Measurements from ENCODE around the gene LEPR.
"Not testable (repeated sequence)": the region's sequence is repeated elsewhere in the genome, so short reads cannot be mapped to it uniquely, and the experiment has no call there.

The LEPR gene, protein sequence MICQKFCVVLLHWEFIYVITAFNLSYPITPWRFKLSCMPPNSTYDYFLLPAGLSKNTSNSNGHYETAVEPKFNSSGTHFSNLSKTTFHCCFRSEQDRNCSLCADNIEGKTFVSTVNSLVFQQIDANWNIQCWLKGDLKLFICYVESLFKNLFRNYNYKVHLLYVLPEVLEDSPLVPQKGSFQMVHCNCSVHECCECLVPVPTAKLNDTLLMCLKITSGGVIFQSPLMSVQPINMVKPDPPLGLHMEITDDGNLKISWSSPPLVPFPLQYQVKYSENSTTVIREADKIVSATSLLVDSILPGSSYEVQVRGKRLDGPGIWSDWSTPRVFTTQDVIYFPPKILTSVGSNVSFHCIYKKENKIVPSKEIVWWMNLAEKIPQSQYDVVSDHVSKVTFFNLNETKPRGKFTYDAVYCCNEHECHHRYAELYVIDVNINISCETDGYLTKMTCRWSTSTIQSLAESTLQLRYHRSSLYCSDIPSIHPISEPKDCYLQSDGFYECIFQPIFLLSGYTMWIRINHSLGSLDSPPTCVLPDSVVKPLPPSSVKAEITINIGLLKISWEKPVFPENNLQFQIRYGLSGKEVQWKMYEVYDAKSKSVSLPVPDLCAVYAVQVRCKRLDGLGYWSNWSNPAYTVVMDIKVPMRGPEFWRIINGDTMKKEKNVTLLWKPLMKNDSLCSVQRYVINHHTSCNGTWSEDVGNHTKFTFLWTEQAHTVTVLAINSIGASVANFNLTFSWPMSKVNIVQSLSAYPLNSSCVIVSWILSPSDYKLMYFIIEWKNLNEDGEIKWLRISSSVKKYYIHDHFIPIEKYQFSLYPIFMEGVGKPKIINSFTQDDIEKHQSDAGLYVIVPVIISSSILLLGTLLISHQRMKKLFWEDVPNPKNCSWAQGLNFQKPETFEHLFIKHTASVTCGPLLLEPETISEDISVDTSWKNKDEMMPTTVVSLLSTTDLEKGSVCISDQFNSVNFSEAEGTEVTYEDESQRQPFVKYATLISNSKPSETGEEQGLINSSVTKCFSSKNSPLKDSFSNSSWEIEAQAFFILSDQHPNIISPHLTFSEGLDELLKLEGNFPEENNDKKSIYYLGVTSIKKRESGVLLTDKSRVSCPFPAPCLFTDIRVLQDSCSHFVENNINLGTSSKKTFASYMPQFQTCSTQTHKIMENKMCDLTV

DNA sequence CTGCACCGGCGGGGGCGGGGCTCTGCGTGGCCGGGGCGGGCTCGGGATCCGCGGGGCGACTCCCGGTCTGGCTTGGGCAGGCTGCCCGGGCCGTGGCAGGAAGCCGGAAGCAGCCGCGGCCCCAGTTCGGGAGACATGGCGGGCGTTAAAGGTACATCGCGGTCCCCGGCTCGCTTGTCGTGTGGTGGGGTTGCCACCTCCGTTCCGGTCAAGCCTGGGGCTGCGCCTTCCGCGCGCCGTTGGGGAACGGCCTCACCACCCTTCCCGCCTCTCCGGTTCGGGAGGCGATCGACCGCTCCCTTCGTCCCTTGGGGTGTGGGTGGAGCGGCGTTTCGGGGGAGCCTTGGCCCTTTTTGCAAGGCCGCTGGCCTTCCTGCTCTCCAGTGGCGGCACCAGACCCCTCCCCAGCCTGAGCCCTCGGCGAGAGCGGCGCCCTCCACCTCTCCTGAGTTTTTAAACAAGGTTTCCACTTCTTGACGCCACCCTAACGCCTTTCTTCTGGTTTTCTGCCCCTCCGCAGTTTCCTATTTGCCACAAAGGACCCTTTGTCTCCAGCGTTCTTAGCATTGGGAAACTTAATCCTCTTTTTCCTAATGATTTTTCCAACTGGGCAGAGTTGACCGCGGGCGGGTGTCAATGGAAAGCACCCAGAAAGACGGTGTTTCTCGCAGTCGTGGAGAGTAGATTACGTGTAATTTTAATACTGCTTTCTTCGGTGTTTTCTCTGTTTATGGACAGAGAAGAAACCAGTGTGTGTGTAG, at the start of gene LEPR, which contains the start of gene LEPROT:
Gene LEPR, plus strand, starts transcription at position 79 of the 761 bp plus-strand sequence. CDS start 144,898 bp downstream, outside the sequence.
Gene LEPROT, plus strand, starts transcription at position 79 of the 761 bp plus-strand sequence. Its CDS starts 57 bp downstream, at position 136.
- intact Hi-C loops (cut with micrococcal nuclease), result loop anchor here (2.0 to 10.0 kb wide), 5 partner anchors 186 to 2004 kb away; no protein-coding TSS in a partner anchor
- Mint-ChIP-seq H3K4me1 (ENCODE audit: low read depth) (peaks cover 20% of the 10 kb centered on the region), H3K36me3 (ENCODE audit: low read depth) (peaks cover 20% of the 10 kb centered on the region)

DNA sequence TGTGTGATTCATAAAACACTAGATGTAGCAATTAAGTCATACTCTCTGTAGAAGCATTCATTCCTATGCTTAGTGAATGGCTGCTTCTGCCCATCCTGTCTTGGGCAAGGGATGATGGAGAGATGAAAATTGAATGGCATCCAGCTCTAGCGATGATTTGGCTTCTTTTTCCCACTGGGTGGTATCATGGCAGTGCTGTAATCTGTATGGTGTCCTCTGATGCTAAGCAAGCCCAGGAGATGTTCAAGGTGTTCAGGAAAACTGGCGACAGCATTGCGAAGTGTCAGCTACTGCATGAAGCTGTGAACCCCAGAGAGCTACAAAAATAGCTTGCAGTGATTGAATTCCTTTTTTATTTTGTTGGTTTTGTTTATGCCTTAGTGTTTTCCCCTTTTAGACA, 48.9 kb upstream of the LEPR start:
- Mint-ChIP-seq H3K36me3 (ENCODE audit: low read depth) (no peaks in the 10 kb centered on the region), H3K4me3 (no peak overlapping the region), H3K4me1 (ENCODE audit: low read depth) (no peaks in the 10 kb centered on the region), H3K27ac (no peak overlapping the region), H3K9me3 (no peaks in the 10 kb centered on the region), H3K27me3 (no peaks in the 10 kb centered on the region)
- intact Hi-C loops (cut with micrococcal nuclease), result no loop called here

More for the DNA sequence above, at the start of gene LEPR, which contains the start of gene LEPROT:
- Mint-ChIP-seq H3K4me3 (no peak within 1 kb of the TSS), H3K9me3 (no peaks in the 10 kb centered on the region), H3K27ac (no peak within 1 kb of the TSS), H3K27me3 (no peaks in the 10 kb centered on the region)

DNA sequence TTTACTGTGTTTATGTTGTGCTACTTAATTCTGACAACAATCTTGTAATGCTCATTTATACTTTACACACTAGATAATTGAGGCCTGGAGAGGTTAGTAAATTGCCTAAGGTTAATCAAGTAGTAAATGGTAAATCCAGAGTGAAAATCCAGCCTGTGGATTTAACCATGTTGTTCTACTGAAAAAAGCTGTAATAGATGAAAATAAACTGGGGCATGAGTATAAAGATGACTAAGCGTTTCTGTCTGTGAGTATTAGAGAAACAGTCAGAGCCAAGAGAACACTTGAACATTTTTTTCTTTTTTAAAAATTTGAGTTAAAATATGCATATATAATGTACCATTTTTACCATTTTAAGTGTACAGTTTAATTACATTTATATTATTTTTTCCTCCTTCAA, 47.9 kb upstream of the LEPR start:
- intact Hi-C loops (cut with micrococcal nuclease), result no loop called here
- Mint-ChIP-seq H3K27me3 (no peaks in the 10 kb centered on the region), H3K4me1 (ENCODE audit: low read depth) (no peaks in the 10 kb centered on the region), H3K9me3 (no peaks in the 10 kb centered on the region), H3K4me3 (no peak overlapping the region), H3K27ac (no peak overlapping the region), H3K36me3 (ENCODE audit: low read depth) (no peaks in the 10 kb centered on the region)

DNA sequence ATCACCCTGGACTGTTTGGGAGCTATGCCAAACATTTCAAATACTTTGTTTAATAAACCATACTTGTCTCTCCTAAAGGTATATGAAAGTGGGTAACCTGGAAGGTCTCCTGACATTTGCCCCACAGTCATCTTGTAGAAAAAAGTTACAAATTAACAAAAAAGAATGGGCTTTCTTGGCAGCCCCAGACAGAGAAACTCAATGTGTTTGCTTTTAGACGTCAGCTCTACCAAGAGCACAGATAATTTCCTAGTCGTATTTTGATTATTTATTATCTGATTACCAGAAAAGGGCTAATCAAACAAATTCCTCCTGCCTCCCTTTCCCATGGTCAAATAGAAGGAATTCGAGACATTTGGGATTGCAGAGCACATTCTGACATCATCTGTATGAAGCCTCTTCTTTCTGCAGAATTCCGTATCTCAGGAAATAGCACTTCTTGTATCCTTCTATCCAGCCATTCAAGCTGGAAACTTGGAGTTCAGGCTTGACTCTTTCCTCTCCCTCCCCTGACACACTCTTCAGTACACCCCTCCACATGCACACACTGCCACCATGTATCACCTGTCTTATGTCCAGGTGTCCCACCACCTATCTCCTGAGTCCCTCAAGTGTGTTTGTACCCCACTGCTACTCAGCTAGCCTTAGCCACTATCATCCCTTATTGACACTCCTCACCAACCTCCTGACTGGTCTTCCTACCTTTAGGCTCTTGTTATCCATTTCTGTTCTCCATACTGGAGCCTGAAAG, 42.8 kb upstream of the LEPR start:
- Mint-ChIP-seq H3K27me3 (no peaks in the 10 kb centered on the region), H3K4me1 (ENCODE audit: low read depth) (no peaks in the 10 kb centered on the region), H3K9me3 (no peaks in the 10 kb centered on the region), H3K36me3 (ENCODE audit: low read depth) (no peaks in the 10 kb centered on the region), H3K27ac (no peak overlapping the region), H3K4me3 (no peak overlapping the region)
- intact Hi-C loops (cut with micrococcal nuclease), result no loop called here

DNA sequence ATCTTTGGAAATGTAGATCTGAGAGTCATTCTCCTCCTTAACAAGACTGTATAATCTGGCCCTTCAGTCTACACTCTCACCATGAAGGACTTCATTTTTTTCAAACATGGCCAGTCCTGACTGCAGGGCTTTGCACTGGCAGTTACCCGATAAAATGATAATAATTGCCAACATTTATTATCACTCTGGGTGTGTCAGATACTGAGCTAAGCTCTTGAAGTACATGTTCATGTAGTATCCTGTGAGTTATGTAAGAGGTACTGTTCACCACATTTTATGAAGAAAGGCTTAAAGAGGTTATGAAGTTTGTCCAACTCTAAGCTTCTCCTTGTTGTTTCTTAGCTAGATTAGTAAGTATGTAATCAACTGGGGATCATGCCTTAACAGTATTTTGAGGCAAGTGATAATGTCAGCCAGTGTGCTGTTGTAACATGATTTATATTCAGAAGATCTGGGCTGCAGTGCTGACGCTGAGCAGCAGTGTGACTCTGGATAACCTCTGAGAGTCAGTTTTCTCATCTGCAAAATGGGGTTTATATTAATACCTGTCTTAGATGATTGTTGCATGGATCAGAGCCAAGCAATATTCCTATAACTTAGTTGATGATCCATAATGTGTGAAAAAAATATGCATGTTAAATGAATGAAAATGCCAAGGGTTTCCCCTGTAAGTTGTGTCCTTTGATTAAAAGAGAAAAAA, 42.1 kb upstream of the LEPR start:
- intact Hi-C loops (cut with micrococcal nuclease), result no loop called here
- no peak overlapping the region for H3K27ac Mint-ChIP-seq
- no peaks in the 10 kb centered on the region for H3K4me1 Mint-ChIP-seq (ENCODE audit: low read depth)
- no peak overlapping the region for H3K4me3 Mint-ChIP-seq
- no peaks in the 10 kb centered on the region for H3K9me3 Mint-ChIP-seq
- no peaks in the 10 kb centered on the region for H3K36me3 Mint-ChIP-seq (ENCODE audit: low read depth)
- H3K27me3 Mint-ChIP-seq, result no peaks in the 10 kb centered on the region

DNA sequence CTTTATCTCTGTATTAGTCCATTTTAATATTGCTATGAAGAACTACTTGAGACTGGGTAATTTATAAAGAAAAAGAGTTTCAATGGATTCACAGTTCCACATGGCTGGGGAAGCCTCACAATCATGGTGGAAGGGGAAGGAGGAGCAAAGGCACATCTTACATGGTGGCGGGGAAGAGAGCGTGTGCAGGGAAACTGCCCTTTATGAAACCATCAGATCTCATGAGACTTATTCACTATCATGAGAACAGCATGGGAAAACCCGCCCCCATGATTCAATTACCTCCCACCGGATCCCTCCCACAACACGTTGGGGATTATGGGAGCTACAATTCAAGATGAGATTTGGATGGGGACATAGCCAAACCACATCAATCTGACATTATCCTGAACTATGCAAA, 36.0 kb upstream of the LEPR start:
- H3K4me3 Mint-ChIP-seq; H3K27ac Mint-ChIP-seq; H3K36me3 Mint-ChIP-seq (ENCODE audit: low read depth); H3K9me3 Mint-ChIP-seq; H3K4me1 Mint-ChIP-seq (ENCODE audit: low read depth); intact Hi-C loops (cut with micrococcal nuclease); H3K27me3 Mint-ChIP-seq: not testable (repeated sequence)

DNA sequence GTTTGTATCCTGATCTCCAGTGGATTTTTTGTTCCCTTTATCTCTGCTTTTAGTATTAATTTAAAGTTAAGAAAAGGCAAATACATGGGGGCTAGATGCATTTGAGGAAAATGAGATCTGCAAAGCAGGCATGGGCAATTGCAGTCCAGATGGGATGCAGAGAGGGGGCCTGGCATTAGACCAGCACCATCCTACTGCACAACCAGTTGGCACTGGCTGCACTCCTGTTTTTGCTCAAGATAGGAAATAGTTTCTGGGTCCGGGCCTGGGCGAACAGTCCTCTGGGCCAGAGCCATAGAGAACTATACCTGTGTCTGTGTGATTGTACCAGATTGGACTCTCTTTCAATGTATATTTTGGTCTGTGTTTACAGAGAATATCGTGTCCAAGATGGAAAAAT, 34.0 kb upstream of the LEPR start:
- Mint-ChIP-seq H3K4me1 (ENCODE audit: low read depth) (no peaks in the 10 kb centered on the region), H3K27me3 (no peaks in the 10 kb centered on the region), H3K36me3 (ENCODE audit: low read depth) (no peaks in the 10 kb centered on the region), H3K27ac (no peak overlapping the region), H3K4me3 (no peak overlapping the region), H3K9me3 (no peaks in the 10 kb centered on the region)
- intact Hi-C loops (cut with micrococcal nuclease), result no loop called here

DNA sequence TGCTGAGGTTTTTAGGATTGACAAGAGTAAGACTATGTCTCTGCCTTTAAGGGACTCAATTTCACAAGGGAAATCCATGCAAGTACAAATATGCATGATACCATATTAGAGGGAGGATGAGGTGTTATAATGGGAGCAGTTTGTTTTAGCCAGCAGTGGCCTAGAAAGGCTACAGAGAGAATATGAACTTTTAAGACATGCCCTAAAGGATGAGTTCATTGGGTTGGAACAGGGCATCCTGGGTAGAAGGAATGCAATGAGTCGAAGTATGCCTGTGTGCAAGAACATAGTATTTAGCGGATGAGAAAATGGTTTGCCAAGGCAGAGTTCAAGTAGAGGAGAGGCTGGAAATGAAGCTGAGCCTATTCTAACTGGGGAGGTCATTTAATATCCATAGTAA, 32.6 kb upstream of the LEPR start:
- Mint-ChIP-seq H3K27me3 (no peaks in the 10 kb centered on the region), H3K4me1 (ENCODE audit: low read depth) (no peaks in the 10 kb centered on the region), H3K4me3 (no peak overlapping the region), H3K9me3 (no peaks in the 10 kb centered on the region), H3K27ac (no peak overlapping the region), H3K36me3 (ENCODE audit: low read depth) (no peaks in the 10 kb centered on the region)
- intact Hi-C loops (cut with micrococcal nuclease), result no loop called here

DNA sequence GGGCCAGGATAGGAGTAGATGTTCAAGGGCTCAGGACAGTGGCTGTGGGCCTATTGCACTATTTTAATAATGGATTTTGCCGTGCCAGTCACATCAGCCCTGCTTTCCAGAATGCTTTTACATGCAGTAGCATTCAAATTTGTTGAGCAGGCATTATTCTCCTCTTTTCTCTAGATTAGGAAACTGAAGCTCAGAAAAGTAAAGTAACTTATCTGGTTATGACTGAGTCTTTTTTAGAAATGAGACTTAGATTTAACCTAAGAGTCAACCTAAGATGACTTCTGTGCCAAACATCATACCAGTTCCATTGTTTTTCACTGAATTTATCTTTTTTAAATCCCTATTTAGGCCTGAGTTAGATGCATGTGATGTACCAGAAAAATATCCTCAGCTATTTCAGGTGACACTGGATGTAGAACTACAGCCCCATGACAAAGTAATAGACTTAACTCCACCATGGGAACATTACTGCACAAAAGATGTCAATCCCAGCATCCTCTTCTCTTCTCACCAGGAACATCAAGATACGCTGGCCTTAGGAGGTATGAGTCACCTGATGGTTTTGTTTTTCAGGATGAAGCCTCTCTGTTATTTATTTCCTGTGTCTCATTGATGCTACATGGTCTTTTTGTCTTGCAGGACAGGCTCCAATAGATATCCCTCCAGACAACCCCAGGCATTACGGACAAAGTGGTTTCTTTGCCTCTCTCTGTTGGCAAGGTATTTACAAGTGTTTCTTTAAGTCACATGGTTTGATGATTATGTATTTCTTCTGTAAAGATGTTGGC, 31.4 kb upstream of the LEPR start:
- Mint-ChIP-seq H3K27ac (no peak overlapping the region), H3K4me1 (ENCODE audit: low read depth) (no peaks in the 10 kb centered on the region), H3K27me3 (no peaks in the 10 kb centered on the region), H3K36me3 (ENCODE audit: low read depth) (no peaks in the 10 kb centered on the region), H3K4me3 (no peak overlapping the region), H3K9me3 (no peaks in the 10 kb centered on the region)
- intact Hi-C loops (cut with micrococcal nuclease), result no loop called here

DNA sequence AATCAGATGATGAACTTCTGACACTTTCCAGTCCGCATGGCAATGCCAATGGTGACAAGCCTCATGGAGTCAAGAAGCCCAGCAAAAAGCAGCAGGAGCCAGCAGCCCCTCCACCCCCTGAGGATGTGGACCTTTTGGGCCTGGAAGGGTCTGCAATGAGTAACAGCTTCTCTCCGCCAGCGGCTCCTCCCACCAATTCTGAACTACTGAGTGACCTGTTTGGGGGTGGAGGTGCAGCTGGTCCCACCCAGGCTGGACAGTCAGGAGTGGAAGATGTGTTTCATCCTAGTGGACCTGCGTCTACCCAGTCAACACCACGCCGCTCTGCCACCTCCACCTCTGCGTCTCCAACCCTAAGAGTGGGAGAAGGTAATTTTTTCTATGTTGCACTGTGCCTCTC, 28.0 kb upstream of the LEPR start:
- peaks cover 7% of the 10 kb centered on the region for H3K4me1 Mint-ChIP-seq (ENCODE audit: low read depth)
- intact Hi-C loops (cut with micrococcal nuclease), result no loop called here
- no peak overlapping the region for H3K27ac Mint-ChIP-seq

DNA sequence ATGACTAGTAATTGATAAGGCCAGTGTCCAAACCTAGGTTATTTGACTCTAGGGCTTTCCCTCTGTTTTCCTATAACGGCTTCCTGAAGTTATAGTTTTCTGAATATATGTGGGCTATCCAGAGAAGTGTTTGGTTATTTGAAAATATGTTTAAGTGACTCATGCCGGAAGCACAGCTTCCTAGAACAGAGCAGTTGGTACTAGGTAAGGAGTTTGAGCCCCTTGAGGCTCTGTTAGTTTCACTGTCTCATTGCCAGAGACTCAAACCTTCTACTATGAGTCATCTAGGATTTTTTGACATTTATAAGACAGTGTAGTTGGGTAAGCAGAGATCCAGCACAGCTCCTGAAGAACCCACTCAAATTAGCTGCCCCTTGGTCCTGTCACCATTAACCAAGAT, 27.1 kb upstream of the LEPR start:
- H3K27me3 Mint-ChIP-seq, result no peaks in the 10 kb centered on the region
- H3K36me3 Mint-ChIP-seq (ENCODE audit: low read depth), result no peaks in the 10 kb centered on the region
- H3K4me3 Mint-ChIP-seq, result no peak overlapping the region
- no peaks in the 10 kb centered on the region for H3K9me3 Mint-ChIP-seq
- H3K27ac Mint-ChIP-seq, result no peak overlapping the region
- intact Hi-C loops (cut with micrococcal nuclease), result no loop called here
- peaks cover 7% of the 10 kb centered on the region for H3K4me1 Mint-ChIP-seq (ENCODE audit: low read depth)

More for the DNA sequence above, 28.0 kb upstream of the LEPR start:
- Mint-ChIP-seq H3K36me3 (ENCODE audit: low read depth) (no peaks in the 10 kb centered on the region), H3K27me3 (no peaks in the 10 kb centered on the region), H3K9me3 (no peaks in the 10 kb centered on the region), H3K4me3 (no peak overlapping the region)

DNA sequence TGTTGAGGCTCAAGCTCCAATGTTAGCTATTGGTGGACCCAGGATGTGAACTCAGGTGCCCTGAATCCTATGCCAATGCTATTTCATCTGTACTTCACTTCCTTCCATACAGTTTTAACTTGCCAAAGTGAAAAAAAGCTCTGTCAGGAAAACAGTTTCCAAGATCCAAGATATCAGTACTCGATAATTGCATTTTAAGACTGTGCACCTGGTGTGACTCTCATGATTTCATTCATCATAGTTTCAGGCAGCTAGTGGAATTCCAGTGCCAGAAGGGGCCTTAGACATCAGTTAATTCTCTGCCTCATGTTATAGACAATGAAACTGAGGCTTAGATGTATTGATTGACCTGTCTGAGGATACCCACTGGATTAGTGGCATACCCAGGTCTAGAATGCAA, 26.5 kb upstream of the LEPR start:
- intact Hi-C loops (cut with micrococcal nuclease), result no loop called here
- H3K4me3 Mint-ChIP-seq, result no peak overlapping the region
- peaks cover 7% of the 10 kb centered on the region for H3K4me1 Mint-ChIP-seq (ENCODE audit: low read depth)
- no peaks in the 10 kb centered on the region for H3K27me3 Mint-ChIP-seq
- H3K36me3 Mint-ChIP-seq (ENCODE audit: low read depth), result no peaks in the 10 kb centered on the region
- H3K27ac Mint-ChIP-seq, result no peak overlapping the region
- H3K9me3 Mint-ChIP-seq, result no peaks in the 10 kb centered on the region
